K562 (cell line): ENCODE results near the gene CDKN2AIPNL. TPM values are rescaled to one million over a fixed set of nuclear protein-coding genes. Genes with fewer than 3 reads are reported as not detected.

ENCODE experiments used
- ATAC-seq: fragments of 200-7000 bp; cut with Tn5 transposase; 3 replicates; pipeline ENCODE4 v1.9.1; 2020; ENCODE audit warnings: moderate library complexity
- BruUV-seq: library from RNA; stranded (reverse); fragments of 400-500 nt; replicated peaks from 2 replicates; lab custom pipeline; 2021; lab: Mats Ljungman, UMichigan
- CTCF ChIA-PET: fragments of 300-600 bp; formaldehyde crosslinking; extraction: SDS; loops from one replicate; lab custom pipeline; 2021; ENCODE audit warnings: low intra/inter-chr PET ratio; lab: Yijun Ruan, JAX
- POLR2A ChIA-PET: fragments of 300-600, 350-650 bp; sonication (Branson Sonifier 250); formaldehyde crosslinking; extraction: SDS; loops from one replicate; lab custom pipeline; 2021; ENCODE audit warnings: antibody characterized with exemption, inconsistent platforms; lab: Yijun Ruan, JAX
- DNase-seq, 4 experiments: peaks; one replicate each; pipeline versions ENCODE4 v3.0.0 to v3.0.0-alpha.2; 2011 to 2018; ENCODE audit warnings: low spot score in 3 of 4, mixed read lengths in 3 of 4; ENCODE audit errors: extremely low read depth in 1 of 4
- FAIRE-seq: peaks from 2 replicates; lab custom pipeline; 2011; peaks lifted over from hg19 to GRCh38; lab: Jason Lieb, UNC
- H2AFZ ChIP-seq: 2 replicates; pipeline ENCODE4 v1.6.0; 2011; ENCODE audit warnings: low read depth, low read length, control low read depth, inconsistent platforms
- H3K27ac ChIP-seq: fragments of 200-600 bp; 3 replicates; pipeline ENCODE4 v1.8.0; 2011; ENCODE audit warnings: low read depth, mild to moderate bottlenecking, control low read depth, inconsistent platforms, low read length, moderate library complexity, mixed read lengths; ENCODE audit errors: extremely low read depth
- H3K27me3 ChIP-seq, 2 experiments: fragments of 300-600 bp in 1 of 2; 2 replicates in 1 of 2; 3 replicates in 1 of 2; pipeline versions ENCODE4 v1.6.0 to v1.8.0; 2011; ENCODE audit warnings: inconsistent platforms in 2 of 2, low read length in 2 of 2, mild to moderate bottlenecking in 1 of 2, mixed read lengths in 1 of 2, moderate library complexity in 1 of 2; ENCODE audit not compliant: control insufficient read depth in 2 of 2, insufficient read depth in 2 of 2
- H3K36me3 ChIP-seq: fragments of 300-600 bp; 3 replicates; pipeline ENCODE4 v1.8.0; 2011; ENCODE audit warnings: mild to moderate bottlenecking, low read length, inconsistent platforms; ENCODE audit not compliant: control insufficient read depth, insufficient read depth
- H3K4me1 ChIP-seq, 2 experiments: fragments of 200-600 bp in 1 of 2; replicated peaks in 1 of 2; 2 replicates in 1 of 2; 3 replicates in 1 of 2; pipeline versions ENCODE4 v1.5.1 to v1.8.0; 2011; ENCODE audit warnings: inconsistent platforms in 2 of 2, low read length in 2 of 2, mild to moderate bottlenecking in 1 of 2, mixed read lengths in 1 of 2, moderate library complexity in 1 of 2; ENCODE audit not compliant: control insufficient read depth in 2 of 2, insufficient read depth in 2 of 2
- H3K4me2 ChIP-seq: 2 replicates; pipeline ENCODE4 v1.6.1; 2011; ENCODE audit warnings: low read length, control low read depth, inconsistent platforms, mixed read lengths; ENCODE audit not compliant: insufficient read depth
- H3K4me3 ChIP-seq: fragments of 200-600 bp; sonication (generic), shearing (Covaris generic); 2 replicates; pipeline ENCODE4 v1.5.1; 2016; ENCODE audit warnings: control low read depth, inconsistent platforms
- H3K79me2 ChIP-seq: fragments of 200-600 bp; 3 replicates; pipeline ENCODE4 v1.8.0; 2011; ENCODE audit warnings: low read length, inconsistent platforms; ENCODE audit not compliant: control insufficient read depth, insufficient read depth
- H3K9ac ChIP-seq, 2 experiments: 2 replicates each; pipeline versions ENCODE4 v1.6.0 to v1.6.1; 2011; ENCODE audit warnings: low read depth in 2 of 2, low read length in 2 of 2, control low read depth in 1 of 2, inconsistent platforms in 1 of 2, mild to moderate bottlenecking in 1 of 2, mixed read lengths in 1 of 2; ENCODE audit not compliant: insufficient read depth in 1 of 2
- H3K9me1 ChIP-seq: one replicate; pipeline ENCODE4 v1.6.0; 2011; ENCODE audit warnings: inconsistent platforms, mild to moderate bottlenecking, low read length, moderate library complexity; ENCODE audit not compliant: control insufficient read depth, insufficient read depth
- H3K9me3 ChIP-seq: replicated peaks from 2 replicates; pipeline ENCODE4 v1.5.1; 2011; ENCODE audit warnings: low read depth, low read length, inconsistent platforms; ENCODE audit not compliant: control insufficient read depth, insufficient read depth
- H4K20me1 ChIP-seq: replicated peaks from 2 replicates; pipeline ENCODE4 v1.6.1; 2011; ENCODE audit warnings: low read length, inconsistent platforms, mixed read lengths; ENCODE audit not compliant: control insufficient read depth, insufficient read depth
- NR2C1 ChIP-seq, 2 experiments: fragments of 450-650 bp; IDR thresholded peaks; 2 replicates each; pipeline ENCODE4 v1.6.1; 2017; ENCODE audit warnings: mild to moderate bottlenecking in 2 of 2, antibody characterized with exemption in 1 of 2, inconsistent platforms in 1 of 2, missing compliant biosample characterization in 1 of 2, missing genetic modification characterization in 1 of 2
- PTBP1 ChIP-seq: fragments of 200-400 bp; formaldehyde crosslinking; IDR thresholded peaks from 2 replicates; pipeline ENCODE4 v1.6.1; 2017; ENCODE audit warnings: low read depth, low read length
- WGBS: fragments of 100-300 bp; shearing (Covaris generic); methylation state at CpG from one replicate; pipeline ENCODE4 v1.1.6; 2016; ENCODE audit warnings: low coverage, mixed read lengths; ENCODE audit not compliant: insufficient coverage; ENCODE audit errors: missing lambda C conversion rate; 5-methylcytosine and 5-hydroxymethylcytosine counted together
- in situ Hi-C: fragments of 300-500 bp; cut with MboI; formaldehyde crosslinking; loops from 4 replicates; pipeline ENCODE4 v1.15.0; 2018; ENCODE audit warnings: inconsistent platforms, mixed read lengths
- intact Hi-C: fragments of 100-400 bp; cut with micrococcal nuclease; formaldehyde crosslinking; loops from 2 replicates; pipeline ENCODE4 v1.14.2; 2022
- polyA plus RNA-seq, 8 experiments: library from polyadenylated mRNA; depleted of rRNA in 4 of 8; stranded (reverse) in 5 of 8; unstranded in 3 of 8; fragments of >200 nt; fragmentation: Nextera tagmentation in 2 of 8; fragmentation: Illumina TruSeq in 1 of 8; extraction: Ambion mirVana in 2 of 8; extraction: Trizol in 1 of 8; gene quantifications; 2 replicates each; pipeline versions ENCODE4 v1.2.1 to v1.2.3, GENCODE V29; 2011 to 2014; ENCODE audit warnings: inconsistent platforms in 1 of 8, missing spikeins in 1 of 8
- total RNA-seq, 7 experiments: library from RNA; depleted of rRNA in 6 of 7; stranded (reverse); fragments of >200 nt in 6 of 7; fragmentation: Illumina TruSeq in 2 of 7; extraction: Trizol in 2 of 7; gene quantifications; 2 replicates each; pipeline versions ENCODE4 v1.2.1 to v1.2.3, GENCODE V29; 2011 to 2021; ENCODE audit warnings: low replicate concordance in 1 of 7
- TF ChIP-seq, protein P1 (sequence below): fragments of 250-450 bp; sonication (Bioruptor Pico); IDR thresholded peaks from 2 replicates; pipeline ENCODE4 v1.4.0; 2020; ENCODE audit warnings: mild to moderate bottlenecking, moderate library complexity, borderline replicate concordance

CDKN2AIPNL gene
- total and polyA plus RNA-seq, 9 of the 15 experiments (the other 6 are each of a cell fraction or from before 2014, with no cell fraction given) = 19.9 to 46.9 (median 42.2) TPM

DNA sequence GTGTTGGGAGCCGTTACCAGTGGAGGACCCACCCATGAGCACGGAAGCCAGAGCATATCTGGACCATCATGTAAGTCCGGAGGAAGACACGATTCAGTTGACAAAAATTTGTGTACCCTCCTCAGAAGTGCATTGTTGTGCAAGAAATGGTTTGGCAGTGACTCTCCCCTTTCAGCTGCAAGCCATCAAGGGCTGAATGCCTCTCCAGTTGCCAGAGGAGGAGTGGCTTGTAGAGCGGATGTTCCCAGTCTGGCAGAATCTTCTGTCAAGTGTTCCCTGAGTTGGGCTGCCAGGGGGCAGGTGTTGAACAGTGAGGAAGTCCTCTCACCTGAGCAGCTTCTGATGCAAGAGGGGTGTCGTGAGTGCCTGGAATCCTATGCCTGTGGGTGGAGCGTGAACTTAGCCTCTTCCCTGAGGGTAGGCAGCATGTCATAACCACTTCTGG, 27.6 kb upstream of the CDKN2AIPNL start (continued):
- TF ChIP-seq, protein P1, sequence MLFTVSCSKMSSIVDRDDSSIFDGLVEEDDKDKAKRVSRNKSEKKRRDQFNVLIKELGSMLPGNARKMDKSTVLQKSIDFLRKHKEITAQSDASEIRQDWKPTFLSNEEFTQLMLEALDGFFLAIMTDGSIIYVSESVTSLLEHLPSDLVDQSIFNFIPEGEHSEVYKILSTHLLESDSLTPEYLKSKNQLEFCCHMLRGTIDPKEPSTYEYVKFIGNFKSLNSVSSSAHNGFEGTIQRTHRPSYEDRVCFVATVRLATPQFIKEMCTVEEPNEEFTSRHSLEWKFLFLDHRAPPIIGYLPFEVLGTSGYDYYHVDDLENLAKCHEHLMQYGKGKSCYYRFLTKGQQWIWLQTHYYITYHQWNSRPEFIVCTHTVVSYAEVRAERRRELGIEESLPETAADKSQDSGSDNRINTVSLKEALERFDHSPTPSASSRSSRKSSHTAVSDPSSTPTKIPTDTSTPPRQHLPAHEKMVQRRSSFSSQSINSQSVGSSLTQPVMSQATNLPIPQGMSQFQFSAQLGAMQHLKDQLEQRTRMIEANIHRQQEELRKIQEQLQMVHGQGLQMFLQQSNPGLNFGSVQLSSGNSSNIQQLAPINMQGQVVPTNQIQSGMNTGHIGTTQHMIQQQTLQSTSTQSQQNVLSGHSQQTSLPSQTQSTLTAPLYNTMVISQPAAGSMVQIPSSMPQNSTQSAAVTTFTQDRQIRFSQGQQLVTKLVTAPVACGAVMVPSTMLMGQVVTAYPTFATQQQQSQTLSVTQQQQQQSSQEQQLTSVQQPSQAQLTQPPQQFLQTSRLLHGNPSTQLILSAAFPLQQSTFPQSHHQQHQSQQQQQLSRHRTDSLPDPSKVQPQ = no peak

DNA sequence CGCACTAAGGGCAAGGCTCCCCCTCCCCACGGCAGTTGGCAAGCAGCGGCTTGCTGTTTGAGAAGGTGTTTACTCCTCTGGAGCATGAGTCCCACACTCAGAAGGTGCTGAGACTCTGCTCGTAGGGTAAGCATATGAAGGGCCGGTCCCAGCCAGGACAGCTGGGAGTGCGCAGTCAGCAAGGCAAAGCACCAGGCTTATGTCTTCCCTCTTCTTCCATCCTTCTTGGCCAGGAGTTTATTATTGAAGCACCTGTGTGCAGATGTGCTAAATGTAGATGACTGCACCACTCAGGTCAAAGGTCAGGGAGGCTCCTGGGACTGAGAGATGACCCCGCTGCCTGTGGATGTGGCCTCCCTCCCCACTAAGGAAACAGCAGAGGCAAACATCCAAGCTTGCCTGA, 27.0 kb upstream of the CDKN2AIPNL start:
- no peak for FAIRE-seq
- Histone ChIP-seq H3K9me1 (no peaks in the 10 kb centered on the region), H3K9ac (peak overlapping the region in 1 of 2 experiments; percentile 37; a peak in 1 of 4 replicates), H4K20me1 (no peaks in the 10 kb centered on the region), H3K4me3 (no peak overlapping the region), H3K27me3 (no peaks in the 10 kb centered on the region; a peak in 1 of 5 replicates), H3K36me3 (no peaks in the 10 kb centered on the region), H3K4me2 (peak overlapping the region; percentile 48; the same call in 1 of the 2 replicates), H3K9me3 (no peaks in the 10 kb centered on the region), H3K27ac (no peak overlapping the region; the same call in 2 of the 3 replicates), H3K79me2 (no peaks in the 10 kb centered on the region), H2AFZ (no peak overlapping the region), H3K4me1 (peaks cover 27 to 30% of the 10 kb centered on the region in 2 experiments; a peak in 4 of 5 replicates)
- ChIA-PET POLR2A (interaction anchor here (0.8 to 1.5 kb wide), 4 partner anchors 10 to 140 kb away, joined by 3 to 5 read pairs (median 4); no protein-coding TSS in a partner anchor), CTCF (no interaction called here)
- BruUV-seq = no TSS peak
- ATAC-seq = no peak
- intact Hi-C loops (no loop called here), in situ Hi-C loops (no loop called here)
- no peak for DNase-seq
- 88% methylated on average over 7 of the region's 7 CpGs for WGBS
- TF ChIP-seq PTBP1 = no peak
- TF ChIP-seq NR2C1 (IDR thresholded peaks at IDR 0.05) = peak; percentile 58; the same call in 1 of the 2 replicates
- TF ChIP-seq NR2C1 (tag; IDR thresholded peaks at IDR 0.05) = peak; percentile 52; the same call in 1 of the 2 replicates
